ENCODE measurements around the gene ASB2. TPM values are rescaled to one million over a fixed set of nuclear protein-coding genes. Genes with fewer than 3 reads are reported as not detected.
A peak's percentile ranks its signal among the peaks of the same experiment; 100 is the strongest.

Gene ASB2
- total and polyA plus RNA-seq, 2 donors: 2.6 to 3.7 TPM

DNA sequence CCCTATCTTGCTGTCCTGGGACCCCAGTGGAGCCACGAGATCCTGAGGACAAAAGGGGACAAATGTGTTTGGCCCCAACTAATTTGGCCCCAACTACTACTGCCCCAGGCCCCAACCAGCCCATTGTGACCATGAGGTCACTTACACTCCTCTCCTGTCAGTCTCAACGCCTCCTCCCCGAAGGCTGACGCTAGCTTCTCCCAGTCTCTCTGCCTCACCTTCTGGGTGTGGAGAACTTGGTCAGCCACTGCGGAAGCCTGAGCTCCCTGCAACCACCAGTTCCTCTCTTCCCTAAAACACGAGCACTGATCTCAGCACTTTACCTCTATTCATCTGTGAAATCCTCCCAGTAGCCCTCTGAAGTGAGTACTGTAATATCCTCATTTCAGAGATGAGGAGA, 35.9 kb downstream of the ASB2 start:
- peaks cover 5 to 40% of the 10 kb centered on the region in 2 donors for H3K27me3 ChIP-seq (ENCODE audit: control insufficient read depth in 2 of 2, insufficient read depth in 1 of 2, low read length in 1 of 2)
- H3K36me3 ChIP-seq (ENCODE audit: control insufficient read depth in 2 of 2, insufficient read depth in 2 of 2, low read length in 1 of 2): no peaks in the 10 kb centered on the region
- no peaks in the 10 kb centered on the region for H3K4me1 ChIP-seq (ENCODE audit: control insufficient read depth in 2 of 2, insufficient read depth in 2 of 2, low read length in 2 of 2)
- 92% methylated on average over 6 of the region's 6 CpGs for WGBS
- no peak for DNase-seq (ENCODE audit: low read depth in 6 of 9, low spot score in 9 of 9)
- no peak overlapping the region for H3K27ac ChIP-seq (ENCODE audit: low read depth in 1 of 2, low read length in 1 of 2)
- H3K4me3 ChIP-seq (ENCODE audit: low read length in 2 of 2): no peak overlapping the region
- no peaks in the 10 kb centered on the region for H3K9me3 ChIP-seq (ENCODE audit: control insufficient read depth in 2 of 2, insufficient read depth in 1 of 2, low read length in 1 of 2)

- Histone ChIP-seq H3K36me3 (ENCODE audit: control insufficient read depth in 2 of 2, insufficient read depth in 2 of 2, low read length in 1 of 2) (no peaks in the 10 kb centered on the region), H3K27me3 (ENCODE audit: control insufficient read depth in 2 of 2, insufficient read depth in 1 of 2, low read length in 1 of 2) (peaks cover 5 to 40% of the 10 kb centered on the region in 2 donors), H3K4me1 (ENCODE audit: control insufficient read depth in 2 of 2, insufficient read depth in 2 of 2, low read length in 2 of 2) (no peaks in the 10 kb centered on the region), H3K27ac (ENCODE audit: low read depth in 1 of 2, low read length in 1 of 2) (no peak overlapping the region), H3K4me3 (ENCODE audit: low read length in 2 of 2) (peak overlapping the region in 1 of 2 donors; percentile 23), H3K9me3 (ENCODE audit: control insufficient read depth in 2 of 2, insufficient read depth in 1 of 2, low read length in 1 of 2) (no peaks in the 10 kb centered on the region)
- peak in 8 of 9 donors; percentile 24 to 69 (median 46) for DNase-seq (ENCODE audit: low read depth in 6 of 9, low spot score in 9 of 9)
- 8% methylated on average over 84 of the region's 84 CpGs for WGBS
Measured at GRCh38 chr14:93939304-93940229, 36.8 kb downstream of the ASB2 start.

- DNase-seq (ENCODE audit: low read depth in 6 of 9, low spot score in 9 of 9): no peak
- WGBS: 40% methylated on average over 46 of the region's 46 CpGs
- peaks cover 5 to 40% of the 10 kb centered on the region in 2 donors for H3K27me3 ChIP-seq (ENCODE audit: control insufficient read depth in 2 of 2, insufficient read depth in 1 of 2, low read length in 1 of 2)
- no peak overlapping the region for H3K27ac ChIP-seq (ENCODE audit: low read depth in 1 of 2, low read length in 1 of 2)
- no peaks in the 10 kb centered on the region for H3K9me3 ChIP-seq (ENCODE audit: control insufficient read depth in 2 of 2, insufficient read depth in 1 of 2, low read length in 1 of 2)
- H3K36me3 ChIP-seq (ENCODE audit: control insufficient read depth in 2 of 2, insufficient read depth in 2 of 2, low read length in 1 of 2): no peaks in the 10 kb centered on the region
- H3K4me1 ChIP-seq (ENCODE audit: control insufficient read depth in 2 of 2, insufficient read depth in 2 of 2, low read length in 2 of 2): no peaks in the 10 kb centered on the region
- no peak overlapping the region for H3K4me3 ChIP-seq (ENCODE audit: low read length in 2 of 2)
Measured at GRCh38 chr14:93938751-93939303, 37.5 kb downstream of the ASB2 start.

- H3K4me1 ChIP-seq (ENCODE audit: control insufficient read depth in 2 of 2, insufficient read depth in 2 of 2, low read length in 2 of 2): no peaks in the 10 kb centered on the region
- peaks cover 5 to 40% of the 10 kb centered on the region in 2 donors for H3K27me3 ChIP-seq (ENCODE audit: control insufficient read depth in 2 of 2, insufficient read depth in 1 of 2, low read length in 1 of 2)
- no peak overlapping the region for H3K27ac ChIP-seq (ENCODE audit: low read depth in 1 of 2, low read length in 1 of 2)
- DNase-seq (ENCODE audit: low read depth in 6 of 9, low spot score in 9 of 9): no peak
- no peaks in the 10 kb centered on the region for H3K36me3 ChIP-seq (ENCODE audit: control insufficient read depth in 2 of 2, insufficient read depth in 2 of 2, low read length in 1 of 2)
- no peak overlapping the region for H3K4me3 ChIP-seq (ENCODE audit: low read length in 2 of 2)
- WGBS: 94% methylated on average over 13 of the region's 13 CpGs
- no peaks in the 10 kb centered on the region for H3K9me3 ChIP-seq (ENCODE audit: control insufficient read depth in 2 of 2, insufficient read depth in 1 of 2, low read length in 1 of 2)
Measured at GRCh38 chr14:93937519-93937918, 38.9 kb downstream of the ASB2 start.

- DNase-seq (ENCODE audit: low read depth in 6 of 9, low spot score in 9 of 9): no peak
- WGBS: 97% methylated on average over 6 of the region's 6 CpGs
- H3K4me1 ChIP-seq (ENCODE audit: control insufficient read depth in 2 of 2, insufficient read depth in 2 of 2, low read length in 2 of 2): no peaks in the 10 kb centered on the region
- H3K9me3 ChIP-seq (ENCODE audit: control insufficient read depth in 2 of 2, insufficient read depth in 1 of 2, low read length in 1 of 2): no peaks in the 10 kb centered on the region
- no peaks in the 10 kb centered on the region for H3K36me3 ChIP-seq (ENCODE audit: control insufficient read depth in 2 of 2, insufficient read depth in 2 of 2, low read length in 1 of 2)
- H3K27me3 ChIP-seq (ENCODE audit: control insufficient read depth in 2 of 2, insufficient read depth in 1 of 2, low read length in 1 of 2): peaks cover 5 to 40% of the 10 kb centered on the region in 2 donors
- H3K4me3 ChIP-seq (ENCODE audit: low read length in 2 of 2): no peak overlapping the region
- H3K27ac ChIP-seq (ENCODE audit: low read depth in 1 of 2, low read length in 1 of 2): no peak overlapping the region
Measured at GRCh38 chr14:93936926-93937325, 39.4 kb downstream of the ASB2 start.

DNA sequence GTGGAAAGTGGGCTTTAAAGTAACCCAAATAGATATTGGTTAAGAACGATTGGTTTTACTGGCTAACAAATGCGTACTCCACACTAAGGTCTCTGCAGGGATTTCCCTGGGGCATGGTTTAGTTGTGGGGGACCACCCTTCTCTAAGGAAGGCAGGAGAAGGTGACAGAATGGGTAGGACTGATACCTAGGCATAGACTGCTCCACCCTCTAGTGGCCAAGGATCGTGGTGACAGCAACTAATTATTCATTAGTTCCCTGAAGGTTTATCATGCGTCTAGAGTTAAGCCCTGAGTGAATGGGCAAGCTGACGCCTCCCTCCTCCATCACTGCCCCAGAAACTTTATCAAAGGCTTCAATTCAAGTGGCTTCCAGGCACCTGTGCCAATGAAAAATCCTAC, 40.1 kb downstream of the ASB2 start:
- 50% methylated on average over 5 of the region's 5 CpGs for WGBS
- Histone ChIP-seq H3K4me1 (ENCODE audit: control insufficient read depth in 2 of 2, insufficient read depth in 2 of 2, low read length in 2 of 2) (no peaks in the 10 kb centered on the region), H3K27me3 (ENCODE audit: control insufficient read depth in 2 of 2, insufficient read depth in 1 of 2, low read length in 1 of 2) (peaks cover 5 to 37% of the 10 kb centered on the region in 2 donors), H3K9me3 (ENCODE audit: control insufficient read depth in 2 of 2, insufficient read depth in 1 of 2, low read length in 1 of 2) (no peaks in the 10 kb centered on the region), H3K36me3 (ENCODE audit: control insufficient read depth in 2 of 2, insufficient read depth in 2 of 2, low read length in 1 of 2) (no peaks in the 10 kb centered on the region), H3K27ac (ENCODE audit: low read depth in 1 of 2, low read length in 1 of 2) (no peak overlapping the region), H3K4me3 (ENCODE audit: low read length in 2 of 2) (no peak overlapping the region)
- DNase-seq (ENCODE audit: low read depth in 6 of 9, low spot score in 9 of 9): no peak

DNA sequence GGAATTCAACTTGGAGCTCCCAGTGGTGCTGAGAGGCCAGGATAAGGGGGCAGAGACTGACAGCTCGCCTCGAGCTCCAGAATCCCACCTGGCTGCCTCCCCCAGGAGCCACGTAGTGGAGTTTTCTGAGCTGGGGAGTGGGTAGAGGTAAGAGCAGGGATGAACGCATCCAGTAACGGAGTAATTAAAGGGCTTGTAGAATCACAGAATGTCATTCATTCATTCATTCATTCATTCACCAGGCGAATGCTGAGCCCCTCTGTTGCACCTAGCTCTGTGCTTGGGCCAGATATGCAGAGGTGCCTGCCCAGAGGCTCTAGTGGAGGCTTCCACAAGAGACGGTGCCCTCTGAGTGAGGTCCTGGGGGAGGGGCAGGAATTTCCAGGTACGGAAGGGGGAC, 41.2 kb downstream of the ASB2 start:
- no peak overlapping the region for H3K4me3 ChIP-seq (ENCODE audit: low read length in 2 of 2)
- H3K9me3 ChIP-seq (ENCODE audit: control insufficient read depth in 2 of 2, insufficient read depth in 1 of 2, low read length in 1 of 2): no peaks in the 10 kb centered on the region
- 92% methylated on average over 8 of the region's 8 CpGs for WGBS
- DNase-seq (ENCODE audit: low read depth in 6 of 9, low spot score in 9 of 9): no peak
- H3K4me1 ChIP-seq (ENCODE audit: control insufficient read depth in 2 of 2, insufficient read depth in 2 of 2, low read length in 2 of 2): no peaks in the 10 kb centered on the region
- peaks cover 5 to 34% of the 10 kb centered on the region in 2 donors for H3K27me3 ChIP-seq (ENCODE audit: control insufficient read depth in 2 of 2, insufficient read depth in 1 of 2, low read length in 1 of 2)
- H3K36me3 ChIP-seq (ENCODE audit: control insufficient read depth in 2 of 2, insufficient read depth in 2 of 2, low read length in 1 of 2): no peaks in the 10 kb centered on the region
- H3K27ac ChIP-seq (ENCODE audit: low read depth in 1 of 2, low read length in 1 of 2): no peak overlapping the region

DNA sequence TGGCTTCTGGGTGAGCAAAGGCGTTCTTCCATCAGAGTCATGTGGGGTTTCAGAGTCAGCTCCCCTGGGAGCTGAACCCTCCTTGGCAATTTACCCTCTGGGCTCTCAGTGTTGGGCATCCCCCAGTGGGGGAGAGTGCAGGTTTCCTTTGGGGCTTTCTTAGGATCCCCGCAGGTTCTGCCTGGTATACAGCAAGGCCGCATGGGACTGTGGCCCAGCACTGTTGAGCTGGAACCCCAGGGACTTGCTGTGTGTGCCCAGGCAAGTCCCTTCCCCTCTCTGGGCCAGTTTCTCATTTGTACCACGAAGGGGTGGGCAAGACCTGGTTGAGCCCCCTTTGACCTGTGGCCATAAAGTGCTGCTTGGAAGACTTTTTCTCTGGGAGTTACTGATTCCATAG, 43.7 kb downstream of the ASB2 start:
- H3K4me3 ChIP-seq (ENCODE audit: low read length in 2 of 2): no peak overlapping the region
- 90% methylated on average over 4 of the region's 4 CpGs for WGBS
- H3K9me3 ChIP-seq (ENCODE audit: control insufficient read depth in 2 of 2, insufficient read depth in 1 of 2, low read length in 1 of 2): no peaks in the 10 kb centered on the region
- peaks cover 0 to 11% of the 10 kb centered on the region in 2 donors for H3K27me3 ChIP-seq (ENCODE audit: control insufficient read depth in 2 of 2, insufficient read depth in 1 of 2, low read length in 1 of 2)
- no peaks in the 10 kb centered on the region for H3K4me1 ChIP-seq (ENCODE audit: control insufficient read depth in 2 of 2, insufficient read depth in 2 of 2, low read length in 2 of 2)
- H3K27ac ChIP-seq (ENCODE audit: low read depth in 1 of 2, low read length in 1 of 2): no peak overlapping the region
- no peaks in the 10 kb centered on the region for H3K36me3 ChIP-seq (ENCODE audit: control insufficient read depth in 2 of 2, insufficient read depth in 2 of 2, low read length in 1 of 2)
- no peak for DNase-seq (ENCODE audit: low read depth in 6 of 9, low spot score in 9 of 9)

GRCh38 chr14:93930989-93931307, 45.4 kb downstream of the ASB2 start:
- no peaks in the 10 kb centered on the region for H3K9me3 ChIP-seq (ENCODE audit: control insufficient read depth in 2 of 2, insufficient read depth in 1 of 2, low read length in 1 of 2)
- H3K4me3 ChIP-seq (ENCODE audit: low read length in 2 of 2): no peak overlapping the region
- 91% methylated on average over 4 of the region's 4 CpGs for WGBS
- H3K27me3 ChIP-seq (ENCODE audit: control insufficient read depth in 2 of 2, insufficient read depth in 1 of 2, low read length in 1 of 2): no peaks in the 10 kb centered on the region
- no peak overlapping the region for H3K27ac ChIP-seq (ENCODE audit: low read depth in 1 of 2, low read length in 1 of 2)
- H3K4me1 ChIP-seq (ENCODE audit: control insufficient read depth in 2 of 2, insufficient read depth in 2 of 2, low read length in 2 of 2): no peaks in the 10 kb centered on the region
- H3K36me3 ChIP-seq (ENCODE audit: control insufficient read depth in 2 of 2, insufficient read depth in 2 of 2, low read length in 1 of 2): no peaks in the 10 kb centered on the region
- no peak for DNase-seq (ENCODE audit: low read depth in 6 of 9, low spot score in 9 of 9)

Data from thymus (tissue), 11 donors.